ENCODE data around the gene ADAMTS2. TPM values are rescaled to one million over a fixed set of nuclear protein-coding genes. Genes with fewer than 3 reads are reported as not detected.

Gene ADAMTS2
- total RNA-seq, 1 experiment from 2014 or later = not detected

- no peaks in the 10 kb centered on the region for H4K20me1 ChIP-seq (ENCODE audit: low read length)
- H3K27ac ChIP-seq (ENCODE audit: low read length) = no peak overlapping the region
- ChIA-PET CTCF (no interaction called here), POLR2A (ENCODE audit: unreplicated experiment) (no interaction called here)
- H3K27me3 ChIP-seq (ENCODE audit: low read length) = peaks cover 42% of the 10 kb centered on the region
- H2AFZ ChIP-seq (ENCODE audit: low read length) = no peak overlapping the region
- TF ChIP-seq EZH2 (IDR thresholded peaks at IDR 0.05; ENCODE audit: low read length, unreplicated experiment) (no peak), EZH2phosphoT487 (IDR thresholded peaks at IDR 0.05; ENCODE audit: borderline replicate concordance, low read length) (no peak), CTCF (conservative IDR thresholded peaks at IDR 0.05; ENCODE audit: low read depth, low read length) (no peak)
- H3K79me2 ChIP-seq (ENCODE audit: low read length) = no peaks in the 10 kb centered on the region
- H3K4me2 ChIP-seq (ENCODE audit: low read length) = no peak overlapping the region
- H3K4me1 ChIP-seq (ENCODE audit: insufficient read depth, low read length) = no peaks in the 10 kb centered on the region
- no peaks in the 10 kb centered on the region for H3K9me3 ChIP-seq (ENCODE audit: low read length)
- no TSS peak for BruUV-seq (replicated peaks)
- ATAC-seq (no peak), DNase-seq (no peak)
- intact Hi-C loops (cut with micrococcal nuclease) = no loop called here
- no peak overlapping the region for H3K9ac ChIP-seq (ENCODE audit: low read length)
- no peaks in the 10 kb centered on the region for H3F3A ChIP-seq (ENCODE audit: low read length, unreplicated experiment)
- no peak overlapping the region for H3K4me3 ChIP-seq (ENCODE audit: low read length)
- H3K36me3 ChIP-seq (ENCODE audit: low read depth, low read length) = no peaks in the 10 kb centered on the region
- no peaks in the 10 kb centered on the region for H3K9me2 ChIP-seq (replicated peaks; ENCODE audit: low read length)
These were observed 93.8 kb downstream of the ADAMTS2 start for GRCh38 chr5:179251276-179251969.

- no peaks in the 10 kb centered on the region for H3K79me2 ChIP-seq (ENCODE audit: low read length)
- H3K4me2 ChIP-seq (ENCODE audit: low read length) = no peak overlapping the region
- DNase-seq (no peak), ATAC-seq (no peak)
- no peaks in the 10 kb centered on the region for H3K9me2 ChIP-seq (replicated peaks; ENCODE audit: low read length)
- no peaks in the 10 kb centered on the region for H3K36me3 ChIP-seq (ENCODE audit: low read depth, low read length)
- H3K4me3 ChIP-seq (ENCODE audit: low read length) = no peak overlapping the region
- no peak overlapping the region for H3K9ac ChIP-seq (ENCODE audit: low read length)
- H3K9me3 ChIP-seq (ENCODE audit: low read length) = no peaks in the 10 kb centered on the region
- H3K4me1 ChIP-seq (ENCODE audit: insufficient read depth, low read length) = no peaks in the 10 kb centered on the region
- no peak overlapping the region for H2AFZ ChIP-seq (ENCODE audit: low read length)
- no peak for TF ChIP-seq CTCF (conservative IDR thresholded peaks at IDR 0.05; ENCODE audit: low read depth, low read length)
- no peak for TF ChIP-seq EZH2 (IDR thresholded peaks at IDR 0.05; ENCODE audit: low read length, unreplicated experiment)
- no peak for TF ChIP-seq EZH2phosphoT487 (IDR thresholded peaks at IDR 0.05; ENCODE audit: borderline replicate concordance, low read length)
- intact Hi-C loops (cut with micrococcal nuclease) = no loop called here
- H4K20me1 ChIP-seq (ENCODE audit: low read length) = no peaks in the 10 kb centered on the region
- BruUV-seq (replicated peaks) = no TSS peak
- H3K27ac ChIP-seq (ENCODE audit: low read length) = no peak overlapping the region
- peaks cover 42% of the 10 kb centered on the region for H3K27me3 ChIP-seq (ENCODE audit: low read length)
- POLR2A ChIA-PET (ENCODE audit: unreplicated experiment) = no interaction called here
- H3F3A ChIP-seq (ENCODE audit: low read length, unreplicated experiment) = no peaks in the 10 kb centered on the region
- CTCF ChIA-PET = no interaction called here
These were observed 94.6 kb downstream of the ADAMTS2 start for GRCh38 chr5:179250561-179251225.

- no TSS peak for BruUV-seq (replicated peaks)
These were observed 99.0 kb downstream of the ADAMTS2 start for GRCh38 chr5:179246227-179246626.

More at GRCh38 chr5:179246227-179246626, 99.0 kb downstream of the ADAMTS2 start:
- ChIA-PET POLR2A (ENCODE audit: unreplicated experiment) (no interaction called here), CTCF (no interaction called here)
- no peak overlapping the region for H3K27ac ChIP-seq (ENCODE audit: low read length)
- H3K36me3 ChIP-seq (ENCODE audit: low read depth, low read length) = no peaks in the 10 kb centered on the region
- TF ChIP-seq EZH2phosphoT487 (IDR thresholded peaks at IDR 0.05; ENCODE audit: borderline replicate concordance, low read length) = no peak
- no peak for TF ChIP-seq EZH2 (IDR thresholded peaks at IDR 0.05; ENCODE audit: low read length, unreplicated experiment)
- TF ChIP-seq CTCF (conservative IDR thresholded peaks at IDR 0.05; ENCODE audit: low read depth, low read length) = no peak
- no peak overlapping the region for H3K9ac ChIP-seq (ENCODE audit: low read length)
- H3K4me3 ChIP-seq (ENCODE audit: low read length) = no peak overlapping the region
- no peaks in the 10 kb centered on the region for H3K79me2 ChIP-seq (ENCODE audit: low read length)
- H3K9me2 ChIP-seq (replicated peaks; ENCODE audit: low read length) = no peaks in the 10 kb centered on the region
- DNase-seq (no peak), ATAC-seq (no peak)
- no peaks in the 10 kb centered on the region for H3K4me1 ChIP-seq (ENCODE audit: insufficient read depth, low read length)
- H3F3A ChIP-seq (ENCODE audit: low read length, unreplicated experiment) = no peaks in the 10 kb centered on the region
- H2AFZ ChIP-seq (ENCODE audit: low read length) = no peak overlapping the region
- no peaks in the 10 kb centered on the region for H4K20me1 ChIP-seq (ENCODE audit: low read length)
- no peaks in the 10 kb centered on the region for H3K9me3 ChIP-seq (ENCODE audit: low read length)
- no peak overlapping the region for H3K4me2 ChIP-seq (ENCODE audit: low read length)
- H3K27me3 ChIP-seq (ENCODE audit: low read length) = peaks cover 46% of the 10 kb centered on the region
- intact Hi-C loops (cut with micrococcal nuclease) = no loop called here
